ENCODE data around the gene STXBP5L.
"Not testable (repeated sequence)": the region's sequence is repeated elsewhere in the genome, so short reads cannot be mapped to it uniquely, and the experiment has no call there.

The STXBP5L gene

GRCh38 chr3:121274411-121274810 is 366.4 kb downstream of the STXBP5L start:
- no peaks in the 10 kb centered on the region for H3K9me3 ChIP-seq
- H3K4me3 ChIP-seq (ENCODE audit: low read depth in 1 of 2, low read length in 1 of 2): no peak overlapping the region
- TF ChIP-seq CTCF (IDR thresholded peaks at IDR 0.05): no peak
- no peaks in the 10 kb centered on the region for H3K36me3 ChIP-seq
- H3K4me1 ChIP-seq (ENCODE audit: control insufficient read depth in 1 of 2, insufficient read depth in 1 of 2, low read depth in 1 of 2, low read length in 1 of 2): no peaks in the 10 kb centered on the region
- no peaks in the 10 kb centered on the region for H3K27me3 ChIP-seq
- no peak overlapping the region for H3K27ac ChIP-seq

GRCh38 chr3:121295452-121295851 is 387.4 kb downstream of the STXBP5L start:
- H3K4me3 ChIP-seq (ENCODE audit: low read depth in 1 of 2, low read length in 1 of 2): no peak overlapping the region
- no peaks in the 10 kb centered on the region for H3K27me3 ChIP-seq
- TF ChIP-seq CTCF (IDR thresholded peaks at IDR 0.05): no peak
- H3K9me3 ChIP-seq: no peaks in the 10 kb centered on the region
- H3K4me1 ChIP-seq (ENCODE audit: control insufficient read depth in 1 of 2, insufficient read depth in 1 of 2, low read depth in 1 of 2, low read length in 1 of 2): no peaks in the 10 kb centered on the region
- no peak overlapping the region for H3K27ac ChIP-seq
- no peaks in the 10 kb centered on the region for H3K36me3 ChIP-seq

GRCh38 chr3:121295979-121296378 is 388.0 kb downstream of the STXBP5L start:
- Histone ChIP-seq H3K4me3 (ENCODE audit: low read depth in 1 of 2, low read length in 1 of 2) (no peak overlapping the region), H3K4me1 (ENCODE audit: control insufficient read depth in 1 of 2, insufficient read depth in 1 of 2, low read depth in 1 of 2, low read length in 1 of 2) (no peaks in the 10 kb centered on the region), H3K36me3 (no peaks in the 10 kb centered on the region), H3K27ac (no peak overlapping the region), H3K27me3 (no peaks in the 10 kb centered on the region), H3K9me3 (no peaks in the 10 kb centered on the region)
- no peak for TF ChIP-seq CTCF (IDR thresholded peaks at IDR 0.05)

- H3K9me3 ChIP-seq: no peaks in the 10 kb centered on the region
- no peaks in the 10 kb centered on the region for H3K36me3 ChIP-seq
- no peaks in the 10 kb centered on the region for H3K27me3 ChIP-seq
These were observed 416.3 kb downstream of the STXBP5L start for GRCh38 chr3:121324320-121324719.

GRCh38 chr3:121330118-121330517 is 422.1 kb downstream of the STXBP5L start:
- no peaks in the 10 kb centered on the region for H3K9me3 ChIP-seq
- H3K27me3 ChIP-seq: no peaks in the 10 kb centered on the region
- TF ChIP-seq CTCF (IDR thresholded peaks at IDR 0.05): no peak
- no peaks in the 10 kb centered on the region for H3K36me3 ChIP-seq
- no peak overlapping the region for H3K4me3 ChIP-seq (ENCODE audit: low read depth in 1 of 2, low read length in 1 of 2)
- H3K4me1 ChIP-seq (ENCODE audit: control insufficient read depth in 1 of 2, insufficient read depth in 1 of 2, low read depth in 1 of 2, low read length in 1 of 2): no peaks in the 10 kb centered on the region
- H3K27ac ChIP-seq: no peak overlapping the region

More at GRCh38 chr3:121324320-121324719, 416.3 kb downstream of the STXBP5L start:
- Histone ChIP-seq H3K4me3 (ENCODE audit: low read depth in 1 of 2, low read length in 1 of 2) (no peak overlapping the region), H3K27ac (no peak overlapping the region), H3K4me1 (ENCODE audit: control insufficient read depth in 1 of 2, insufficient read depth in 1 of 2, low read depth in 1 of 2, low read length in 1 of 2) (no peaks in the 10 kb centered on the region)
- no peak for TF ChIP-seq CTCF (IDR thresholded peaks at IDR 0.05)

GRCh38 chr3:121330634-121331033 is 422.6 kb downstream of the STXBP5L start:
- no peaks in the 10 kb centered on the region for H3K36me3 ChIP-seq
- H3K27me3 ChIP-seq: no peaks in the 10 kb centered on the region
- TF ChIP-seq CTCF (IDR thresholded peaks at IDR 0.05): no peak
- H3K27ac ChIP-seq: no peak overlapping the region
- no peak overlapping the region for H3K4me3 ChIP-seq (ENCODE audit: low read depth in 1 of 2, low read length in 1 of 2)
- H3K9me3 ChIP-seq: no peaks in the 10 kb centered on the region
- no peaks in the 10 kb centered on the region for H3K4me1 ChIP-seq (ENCODE audit: control insufficient read depth in 1 of 2, insufficient read depth in 1 of 2, low read depth in 1 of 2, low read length in 1 of 2)

- H3K4me1 ChIP-seq (ENCODE audit: control insufficient read depth in 1 of 2, insufficient read depth in 1 of 2, low read depth in 1 of 2, low read length in 1 of 2); H3K9me3 ChIP-seq; H3K27ac ChIP-seq; H3K36me3 ChIP-seq; H3K27me3 ChIP-seq; H3K4me3 ChIP-seq (ENCODE audit: low read depth in 1 of 2, low read length in 1 of 2): not testable (repeated sequence)
These were observed 448.0 kb downstream of the STXBP5L start for GRCh38 chr3:121355960-121356359.

Data from neutrophil (primary cell).